AG10803 (cell line): ENCODE data around the gene GJA3.

Source experiments
- DNase-seq: peaks from one replicate; pipeline ENCODE4 v3.0.0; 2010; ENCODE audit warnings: low read depth
- H3K4me3 ChIP-seq: 2 replicates; pipeline ENCODE4 v1.5.1; 2011; ENCODE audit warnings: mild to moderate bottlenecking, low read length, control low read depth
- TF ChIP-seq, protein P1 (sequence below): conservative IDR thresholded peaks from 2 replicates; pipeline ENCODE4 v1.5.1; 2011; ENCODE audit warnings: mild to moderate bottlenecking, low read length, control low read depth, inconsistent platforms

The GJA3 gene

GRCh38 chr13:20132052-20132634, 28.7 kb downstream of the GJA3 start:
- TF ChIP-seq, protein P1, sequence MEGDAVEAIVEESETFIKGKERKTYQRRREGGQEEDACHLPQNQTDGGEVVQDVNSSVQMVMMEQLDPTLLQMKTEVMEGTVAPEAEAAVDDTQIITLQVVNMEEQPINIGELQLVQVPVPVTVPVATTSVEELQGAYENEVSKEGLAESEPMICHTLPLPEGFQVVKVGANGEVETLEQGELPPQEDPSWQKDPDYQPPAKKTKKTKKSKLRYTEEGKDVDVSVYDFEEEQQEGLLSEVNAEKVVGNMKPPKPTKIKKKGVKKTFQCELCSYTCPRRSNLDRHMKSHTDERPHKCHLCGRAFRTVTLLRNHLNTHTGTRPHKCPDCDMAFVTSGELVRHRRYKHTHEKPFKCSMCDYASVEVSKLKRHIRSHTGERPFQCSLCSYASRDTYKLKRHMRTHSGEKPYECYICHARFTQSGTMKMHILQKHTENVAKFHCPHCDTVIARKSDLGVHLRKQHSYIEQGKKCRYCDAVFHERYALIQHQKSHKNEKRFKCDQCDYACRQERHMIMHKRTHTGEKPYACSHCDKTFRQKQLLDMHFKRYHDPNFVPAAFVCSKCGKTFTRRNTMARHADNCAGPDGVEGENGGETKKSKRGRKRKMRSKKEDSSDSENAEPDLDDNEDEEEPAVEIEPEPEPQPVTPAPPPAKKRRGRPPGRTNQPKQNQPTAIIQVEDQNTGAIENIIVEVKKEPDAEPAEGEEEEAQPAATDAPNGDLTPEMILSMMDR: no peak
- H3K4me3 ChIP-seq: no peak overlapping the region
- DNase-seq: no peak

GRCh38 chr13:20131057-20131832, 29.6 kb downstream of the GJA3 start:
- TF ChIP-seq, protein P1: no peak
- H3K4me3 ChIP-seq: no peak overlapping the region
- DNase-seq: no peak

DNA sequence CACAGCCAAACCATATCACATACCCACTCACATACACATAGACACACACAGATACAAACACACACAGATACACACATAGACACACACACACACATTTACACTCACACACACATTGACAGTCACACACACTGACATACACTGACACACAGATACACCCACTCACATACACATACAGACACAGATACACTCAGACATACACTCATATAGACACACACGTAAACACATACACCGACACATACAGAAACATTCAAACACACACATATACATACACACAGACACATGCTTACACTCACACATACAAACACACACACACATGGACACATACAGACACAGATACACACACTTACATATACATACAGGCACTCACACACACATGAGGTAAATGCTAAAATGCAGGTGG, 30.2 kb downstream of the GJA3 start:
- TF ChIP-seq, protein P1: no peak
- no peak for DNase-seq
- H3K4me3 ChIP-seq: no peak overlapping the region

DNA sequence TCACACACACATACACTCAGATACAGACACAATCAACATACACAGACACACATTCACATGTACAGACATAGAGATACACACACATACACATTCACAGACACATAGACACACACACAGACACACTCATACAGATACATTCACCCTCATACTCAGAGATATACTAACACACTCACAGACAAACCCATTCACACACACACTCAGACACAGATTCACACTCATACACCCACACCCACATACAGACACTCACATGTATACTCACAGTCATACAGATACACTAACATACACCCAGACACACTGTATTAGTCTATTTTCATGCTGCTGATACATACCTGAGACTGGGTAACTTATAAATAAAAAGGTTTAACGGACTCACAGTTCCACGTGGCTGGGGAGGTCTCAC, 30.8 kb downstream of the GJA3 start:
- no peak for DNase-seq
- TF ChIP-seq, protein P1: no peak
- H3K4me3 ChIP-seq: no peak overlapping the region

DNA sequence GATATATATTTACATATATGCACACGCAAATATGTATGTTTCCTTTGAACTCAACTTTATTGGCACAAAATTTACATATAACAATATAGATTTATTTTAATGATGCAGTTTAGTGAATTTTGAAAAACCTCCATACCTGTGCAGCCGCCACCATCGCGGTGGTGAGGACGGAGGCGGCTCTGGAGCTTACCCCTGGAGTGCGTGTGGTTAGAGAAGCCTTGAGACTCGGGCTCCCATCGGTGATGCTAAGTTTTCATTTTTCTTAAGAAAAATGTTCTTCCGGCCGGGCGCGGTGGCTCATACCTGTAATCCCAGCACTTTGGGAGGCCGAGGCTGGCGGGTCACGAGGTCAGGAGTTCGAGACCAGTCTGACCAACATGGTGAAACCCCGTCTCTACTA, 31.8 kb downstream of the GJA3 start:
- TF ChIP-seq, protein P1: no peak
- DNase-seq: no peak
- no peak overlapping the region for H3K4me3 ChIP-seq

GRCh38 chr13:20128459-20128931, 32.4 kb downstream of the GJA3 start:
- 0 out of 2 replicates have a peak overlapping the region, but pooled peaks have one; percentile 3 for H3K4me3 ChIP-seq
- TF ChIP-seq, protein P1: no peak
- no peak for DNase-seq
